GM21367 (cell line): ENCODE measurements around the gene CPHXL.

ENCODE experiments used
- ATAC-seq: cut with Tn5 transposase; IDR thresholded peaks from one replicate; pipeline ENCODE4 v1.9.1; 2021; ENCODE audit not compliant: unreplicated experiment

The CPHXL gene

DNA sequence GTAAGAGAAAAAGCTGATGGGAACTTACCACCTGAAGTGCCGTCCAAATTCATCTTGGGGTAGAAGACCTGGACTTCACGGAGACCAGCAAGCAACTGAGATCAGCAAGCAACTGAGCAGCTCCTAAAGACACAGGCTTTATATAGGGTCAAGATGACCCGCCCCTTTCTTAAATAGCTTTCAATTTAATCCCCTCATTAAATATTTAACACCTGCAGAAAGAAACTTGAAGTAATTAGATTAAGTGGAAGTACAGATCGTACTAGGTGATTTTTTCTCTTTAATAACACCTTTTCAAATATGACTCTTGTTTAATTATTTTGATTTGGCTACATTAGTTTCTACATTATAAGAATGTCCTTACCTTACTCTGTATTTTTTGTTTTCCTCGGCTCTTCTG, at the start of gene CPHXL:
CPHXL (minus strand) TSS at position 101 of the 400 bp plus-strand sequence; CDS start at position 53, 48 bp downstream.
- ATAC-seq = no peak

DNA sequence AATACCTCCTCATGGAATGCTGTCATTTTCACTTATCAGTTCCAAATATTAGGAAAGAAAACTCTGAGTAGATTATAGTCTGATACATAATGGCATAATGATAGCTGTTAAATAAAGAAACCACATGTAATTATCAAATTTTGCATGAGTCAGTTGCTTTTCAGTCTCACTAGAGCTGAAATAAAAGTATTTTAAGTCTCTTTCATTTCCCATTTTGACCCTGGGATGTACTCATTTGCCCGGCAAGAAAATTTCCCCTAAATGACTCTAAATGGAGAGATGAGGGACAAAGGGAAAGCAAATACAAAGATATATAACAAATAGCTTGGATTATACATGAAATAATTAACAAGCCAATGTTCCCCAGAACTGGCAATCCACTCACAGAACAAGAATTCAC, 47.9 kb upstream of the CPHXL start:
- no peak for ATAC-seq

DNA sequence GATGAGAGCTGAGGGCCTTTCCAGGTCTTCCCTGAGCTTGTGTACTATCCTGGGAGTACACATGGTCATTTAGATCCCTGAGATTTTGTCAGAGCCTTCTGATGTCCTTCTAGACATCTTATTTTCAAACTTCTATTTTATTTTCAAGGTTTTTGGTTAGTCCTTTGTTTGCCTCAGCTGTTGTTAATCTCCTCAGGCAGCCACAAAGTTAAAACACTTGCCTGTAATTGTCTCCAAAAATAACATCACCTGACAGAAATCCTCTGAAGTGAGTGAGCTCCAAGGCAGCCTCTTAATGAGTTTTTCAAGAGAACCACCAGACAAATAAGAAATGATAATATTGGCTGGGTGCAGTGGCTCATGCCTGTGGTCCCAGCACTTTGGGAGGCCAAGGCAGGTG, 43.8 kb upstream of the CPHXL start:
- ATAC-seq = no peak

DNA sequence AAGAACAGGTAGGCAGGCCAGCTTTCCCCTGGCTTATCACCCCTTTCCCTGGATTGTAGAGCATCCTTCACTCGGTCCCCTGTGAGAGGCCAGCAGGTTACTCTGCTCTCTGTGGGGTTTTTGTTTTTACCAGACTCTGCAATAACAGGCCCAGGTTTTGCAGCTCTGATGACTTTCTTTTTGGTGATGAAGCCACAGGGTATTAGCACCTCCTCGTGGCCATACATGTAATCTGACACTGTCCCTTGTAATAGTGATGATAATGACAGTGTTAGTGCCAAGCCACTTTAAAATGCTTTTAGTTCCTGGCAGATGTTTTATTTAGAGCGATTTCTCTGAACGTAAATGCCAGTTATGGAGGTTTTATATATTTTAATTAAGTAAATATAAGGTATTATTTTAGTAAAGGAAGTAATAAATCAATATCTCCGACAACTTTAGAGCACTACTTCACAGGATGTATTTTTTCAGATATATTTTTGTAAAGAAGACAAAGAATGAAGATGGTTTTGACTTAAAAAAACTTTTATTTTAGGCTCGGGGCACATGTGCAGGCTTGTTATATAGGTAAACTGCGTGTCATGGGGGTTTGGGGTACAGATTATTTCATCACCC, 38.0 kb upstream of the CPHXL start:
- peak; percentile 88 for ATAC-seq

DNA sequence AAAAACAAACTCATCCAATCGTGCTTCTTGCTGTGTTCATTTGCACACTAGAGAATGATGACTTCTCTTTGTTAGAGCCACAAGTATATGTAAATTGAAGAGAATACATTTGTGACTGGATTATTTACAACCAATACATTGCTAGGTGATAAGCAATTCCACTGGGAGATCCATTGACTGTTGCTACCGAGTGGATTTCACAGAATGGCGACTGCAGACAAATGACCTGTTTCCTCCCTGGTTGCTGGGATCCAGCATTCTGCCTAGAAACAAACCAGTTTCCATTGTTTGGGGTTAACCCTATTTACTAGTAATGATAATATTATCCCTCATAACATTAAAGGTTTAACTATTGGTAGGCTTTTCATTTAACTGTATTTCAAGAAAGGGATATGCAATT, 36.9 kb upstream of the CPHXL start:
- ATAC-seq = no peak

DNA sequence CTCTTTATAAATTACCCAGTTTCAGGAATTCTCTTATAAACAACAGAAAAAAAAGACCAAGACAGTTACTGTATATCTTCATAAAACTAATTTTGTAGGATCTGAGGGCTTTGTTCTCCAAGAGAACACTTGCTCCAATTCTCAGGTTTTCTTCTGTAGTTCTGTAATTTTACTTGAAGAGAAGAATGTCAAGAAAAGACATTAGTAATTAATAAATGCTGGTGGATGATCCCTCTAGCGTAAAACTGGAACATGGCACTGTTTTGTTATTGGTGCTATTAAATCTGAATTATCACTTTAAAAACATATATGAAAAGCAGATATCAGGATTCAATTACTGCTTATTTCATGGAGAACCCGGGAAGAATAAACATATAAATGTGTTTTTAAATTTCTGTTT, 36.5 kb upstream of the CPHXL start:
- ATAC-seq = no peak

DNA sequence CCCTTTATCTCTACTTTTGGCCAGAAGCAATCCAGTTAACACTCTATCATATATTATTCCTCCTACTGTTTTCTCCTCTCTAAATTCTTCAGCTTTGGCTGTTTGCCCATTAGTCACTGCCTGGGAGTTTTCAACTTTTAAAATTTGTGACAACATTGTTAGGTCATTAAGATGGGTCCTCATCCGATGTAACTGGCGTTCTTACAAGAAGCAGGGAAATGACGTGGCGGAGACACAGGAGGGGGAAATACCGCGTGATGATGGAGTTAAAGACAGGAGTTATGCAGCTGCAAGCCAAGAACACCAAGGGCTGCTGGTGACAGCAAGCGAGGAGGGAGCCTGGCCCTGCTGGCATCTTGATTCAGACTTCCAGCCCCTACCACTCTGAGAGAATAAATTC, 34.8 kb upstream of the CPHXL start:
- peak; percentile 25 for ATAC-seq

DNA sequence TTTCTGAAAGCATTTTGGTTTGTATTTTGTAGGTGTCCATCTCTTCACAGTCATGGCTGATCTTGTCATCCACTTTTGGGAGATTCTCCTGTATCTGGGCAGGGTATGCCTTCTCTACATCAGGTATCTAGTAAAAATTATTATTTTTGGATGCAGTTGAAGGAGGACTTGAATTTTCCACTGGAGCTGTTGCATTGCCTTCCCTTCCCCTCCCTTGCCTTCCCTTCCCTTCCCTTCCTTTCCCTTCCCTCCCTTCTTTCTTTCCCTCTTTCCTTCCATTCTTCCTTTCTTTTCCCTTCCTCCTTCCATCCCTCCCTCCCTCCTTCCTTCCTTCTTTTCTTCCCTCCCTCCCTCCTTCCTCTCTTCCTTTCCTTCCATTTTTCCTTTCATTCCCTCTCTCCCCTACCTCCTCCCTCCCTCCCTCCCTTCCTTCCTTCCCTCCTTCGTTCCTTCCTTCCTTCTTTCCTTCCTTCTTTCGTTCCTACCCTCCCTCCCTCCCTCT, 33.8 kb upstream of the CPHXL start:
- no peak for ATAC-seq

DNA sequence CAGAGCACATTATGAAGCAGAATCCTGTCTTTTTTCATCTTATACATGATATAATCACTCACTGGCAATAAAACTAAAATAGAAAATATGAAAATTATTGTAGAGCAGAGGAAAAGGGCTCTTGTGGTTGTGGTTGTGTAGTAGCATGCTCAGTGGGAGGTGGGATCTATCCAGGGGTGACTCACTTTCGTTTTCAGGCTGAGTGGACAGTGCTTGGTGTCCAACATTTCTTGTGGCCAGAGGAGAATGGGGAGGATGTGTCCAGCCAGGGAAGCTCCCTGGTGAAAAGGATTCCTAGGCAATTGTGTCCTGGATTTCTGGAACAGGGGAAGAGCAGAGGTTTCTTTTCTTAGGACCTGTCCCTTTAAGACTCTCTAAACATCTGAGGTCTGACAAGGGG, 31.9 kb upstream of the CPHXL start:
- no peak for ATAC-seq

DNA sequence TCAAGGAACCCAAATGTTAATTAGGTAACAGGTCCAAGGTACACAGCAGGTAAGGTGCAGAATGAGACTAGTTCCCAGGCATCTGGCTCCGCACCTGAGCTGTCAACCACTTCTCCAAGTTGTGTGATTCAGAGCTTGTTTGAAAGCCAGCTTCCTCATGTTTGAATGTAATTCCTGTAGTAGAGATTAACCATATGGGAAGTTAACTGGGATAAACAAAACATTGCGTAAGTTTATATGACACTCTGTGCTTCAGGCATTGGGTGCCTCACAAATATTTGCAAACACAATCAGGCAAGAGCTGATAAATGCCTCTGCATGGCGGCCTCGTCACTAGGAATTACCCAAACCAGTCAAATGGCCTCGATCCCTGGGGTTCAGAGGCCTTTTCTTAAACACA, 27.9 kb upstream of the CPHXL start:
- ATAC-seq = no peak

DNA sequence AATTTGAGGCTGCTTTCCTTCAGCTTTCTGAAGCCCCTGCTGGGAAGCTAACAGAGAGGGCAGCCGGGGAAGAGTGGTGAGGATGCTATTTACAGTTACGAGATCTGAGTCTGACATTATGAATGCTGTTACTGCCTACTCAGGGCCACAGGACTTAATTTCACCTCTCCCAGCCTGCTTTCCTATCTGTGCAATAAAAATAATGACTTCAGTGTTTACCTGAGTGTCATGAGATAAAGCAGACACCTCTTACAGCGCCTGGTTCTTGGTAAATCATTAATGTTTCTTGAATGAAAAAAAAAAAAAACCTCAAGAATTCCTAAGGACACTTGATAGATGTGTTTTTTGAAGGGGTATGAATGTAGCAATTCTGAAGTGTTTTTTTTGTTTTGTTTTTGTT, 24.2 kb upstream of the CPHXL start:
- no peak for ATAC-seq

DNA sequence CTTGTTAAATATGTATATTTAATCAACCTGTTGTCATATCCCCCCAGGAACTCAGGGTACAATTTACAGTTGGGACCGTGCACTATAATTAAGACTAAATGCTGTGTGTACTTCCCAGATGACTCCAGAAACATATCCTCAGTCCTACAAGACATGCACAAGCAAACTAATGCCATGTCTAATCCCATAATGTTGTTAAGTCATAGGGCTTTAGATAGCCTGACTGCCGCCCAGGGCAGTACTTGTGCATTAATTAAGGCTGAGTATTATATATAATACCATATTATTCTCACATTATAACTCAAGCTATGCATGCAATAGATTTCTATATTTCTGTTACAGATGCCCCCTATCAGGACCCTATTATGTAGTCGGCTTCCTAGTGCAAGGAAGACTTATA, 20.1 kb upstream of the CPHXL start:
- no peak for ATAC-seq

DNA sequence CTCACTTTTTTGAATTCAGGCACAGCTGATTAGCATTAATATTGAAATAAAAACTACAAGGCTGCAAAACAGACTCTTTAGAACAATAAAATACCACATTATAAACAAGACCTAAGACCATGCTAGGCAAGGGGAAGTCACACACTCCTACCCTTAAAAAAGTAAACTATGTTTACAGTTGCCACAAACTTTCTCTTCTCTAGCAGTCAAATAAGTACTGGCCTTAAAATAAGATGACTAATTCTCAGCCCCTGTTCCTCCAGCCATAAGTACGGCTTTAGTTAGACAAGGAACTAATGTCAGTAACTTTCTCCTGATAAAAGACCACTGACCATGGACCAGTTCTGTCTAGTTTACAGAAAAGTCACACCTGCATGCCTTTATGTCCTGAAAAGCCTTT, 19.5 kb upstream of the CPHXL start:
- no peak for ATAC-seq

DNA sequence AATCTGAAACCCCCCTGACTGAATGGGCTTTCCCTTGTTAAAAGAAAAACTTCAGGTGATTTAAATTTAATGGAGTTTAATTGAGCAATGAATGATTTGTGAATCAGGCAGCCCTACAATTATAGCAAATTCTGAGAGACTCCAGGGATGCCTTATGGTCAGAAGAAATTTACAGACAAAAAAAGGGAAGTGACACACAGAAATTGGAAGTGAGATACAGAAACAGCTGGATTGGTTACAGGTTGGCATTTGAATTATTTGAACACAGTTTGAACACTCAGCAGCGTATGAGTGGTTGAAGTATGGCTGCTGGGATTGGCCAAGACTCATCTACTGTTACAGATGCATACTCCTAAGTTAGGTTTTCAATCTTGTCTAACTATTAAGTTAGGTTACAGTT, 19.0 kb upstream of the CPHXL start:
- no peak for ATAC-seq

DNA sequence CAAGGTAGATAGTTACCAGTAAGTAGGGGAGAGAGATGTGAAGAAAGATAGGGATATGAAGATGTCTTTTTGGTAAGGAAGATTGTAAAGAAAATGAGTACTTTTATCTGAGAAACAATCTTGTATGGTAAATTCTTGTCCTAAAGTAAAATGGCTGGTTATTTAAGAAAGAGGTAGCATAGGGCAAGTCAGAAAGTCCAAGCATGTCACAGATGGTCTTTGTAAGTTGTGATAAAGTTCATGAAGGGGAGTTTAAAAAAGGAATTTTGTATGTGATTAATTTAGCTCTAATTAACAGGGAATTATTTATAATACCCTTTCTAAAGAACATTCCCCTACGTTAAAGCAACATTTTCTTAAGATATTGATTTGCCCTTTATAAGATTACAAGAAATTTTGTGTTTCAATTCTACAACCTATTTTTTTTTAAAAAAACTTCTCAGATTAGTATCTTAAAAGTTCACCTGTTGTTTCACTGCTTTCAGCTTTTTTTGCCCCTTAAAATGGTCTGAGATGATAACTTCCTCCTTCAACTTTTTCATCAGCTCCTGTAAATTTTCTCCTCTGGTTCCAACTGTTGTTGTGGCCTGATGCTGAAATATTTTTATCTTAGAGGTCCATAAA, 16.2 kb upstream of the CPHXL start:
- ATAC-seq = no peak

DNA sequence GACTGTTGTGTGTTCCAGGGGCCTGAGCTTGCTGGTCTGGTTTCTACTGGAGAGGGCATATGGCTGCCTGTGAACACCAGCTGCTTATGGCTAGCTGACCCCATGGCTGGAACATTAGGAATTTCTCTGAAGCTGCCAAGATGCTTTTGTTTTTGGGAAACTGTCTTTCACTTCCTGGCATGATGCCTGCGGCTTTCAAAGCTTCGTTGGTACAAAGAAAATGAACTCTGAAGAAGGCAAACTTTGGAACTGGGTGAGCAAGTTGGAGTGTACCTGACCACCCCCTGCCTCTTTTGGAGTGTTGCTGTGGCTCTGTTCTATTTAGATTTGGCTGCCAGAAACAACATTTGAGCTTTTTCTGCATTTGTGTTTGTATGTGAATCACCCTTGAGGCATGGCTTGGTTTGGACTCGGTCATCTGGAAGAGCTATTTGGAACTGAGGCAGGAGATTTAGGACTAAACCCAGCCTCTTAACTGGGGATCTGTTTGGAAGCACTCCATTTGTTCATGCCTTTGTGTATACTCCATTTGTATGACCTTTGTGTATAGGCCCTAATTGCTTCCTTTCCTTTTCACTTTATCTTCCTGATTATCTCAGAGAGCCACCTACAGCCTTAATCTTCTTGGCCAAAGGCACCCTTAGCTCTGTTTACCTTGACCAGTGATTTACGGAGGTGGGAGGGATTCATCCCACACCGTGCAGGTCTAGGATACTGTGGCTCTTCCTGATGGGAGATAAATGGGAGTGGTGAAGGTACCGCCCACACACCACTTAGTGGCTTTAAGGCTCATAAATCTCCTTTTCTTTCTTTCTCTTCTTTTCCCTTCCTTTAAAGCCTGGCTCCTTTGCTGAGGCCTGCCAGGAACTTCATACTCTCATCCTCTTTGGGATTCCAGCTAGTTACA, 7.3 kb upstream of the CPHXL start:
- no peak for ATAC-seq

DNA sequence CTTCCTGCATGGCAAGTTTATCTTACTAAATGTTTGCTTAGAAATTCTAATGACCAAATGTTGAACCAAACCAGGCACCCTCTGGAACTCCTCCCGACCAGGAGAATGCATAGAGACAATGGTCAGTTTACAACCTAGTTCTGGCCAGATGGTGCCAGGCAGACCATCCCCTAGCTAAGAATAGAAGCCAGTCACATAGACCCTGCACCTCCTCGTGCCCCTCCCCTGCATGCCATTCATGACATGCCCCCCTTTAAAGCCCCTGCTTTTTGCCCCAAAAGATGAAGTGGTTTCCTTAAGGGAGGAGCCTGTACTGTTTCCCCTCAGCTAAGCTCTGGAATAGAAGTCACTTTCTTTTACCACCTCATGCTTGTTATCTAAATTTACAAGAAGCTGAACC, 6.6 kb upstream of the CPHXL start:
- ATAC-seq = no peak

DNA sequence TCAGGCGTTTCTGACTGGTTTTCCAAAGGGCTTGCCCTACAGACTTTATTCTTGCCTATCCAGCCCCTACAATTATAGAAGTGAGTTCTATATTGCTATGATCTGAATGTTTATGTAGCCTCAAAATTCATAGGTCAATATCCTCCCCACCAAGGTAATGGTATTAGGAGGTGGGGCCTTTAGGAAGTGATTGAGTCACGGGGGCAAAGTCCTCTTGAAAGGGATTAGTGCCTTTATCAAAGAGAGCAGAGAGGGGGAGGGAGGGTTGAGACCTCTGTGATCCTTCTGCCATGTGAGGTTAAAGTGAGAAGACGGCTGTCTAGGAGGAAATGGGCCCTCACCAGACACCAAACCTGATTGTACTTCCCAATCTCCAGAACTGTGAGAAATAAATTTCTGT, 931 bp upstream of the CPHXL start:
- ATAC-seq = no peak

DNA sequence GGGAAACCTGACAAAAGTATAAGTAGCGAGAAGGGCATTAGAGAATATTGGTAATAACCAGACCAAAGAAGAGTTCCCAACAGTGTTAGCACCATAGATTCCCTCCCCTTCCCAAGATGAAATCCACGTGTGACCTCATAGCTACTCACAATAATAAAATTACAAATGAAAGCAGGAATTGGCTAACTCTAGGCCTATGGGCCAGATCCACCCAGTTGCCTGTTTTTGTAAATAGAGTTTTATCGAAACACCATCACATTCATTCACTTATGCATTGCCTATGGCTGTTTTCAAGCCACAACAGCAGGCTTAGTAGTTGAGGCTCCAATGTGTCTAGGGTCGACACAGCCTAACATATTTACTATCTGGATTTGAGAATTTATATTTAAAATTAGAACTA, 7.8 kb downstream of the CPHXL start:
- no peak for ATAC-seq

DNA sequence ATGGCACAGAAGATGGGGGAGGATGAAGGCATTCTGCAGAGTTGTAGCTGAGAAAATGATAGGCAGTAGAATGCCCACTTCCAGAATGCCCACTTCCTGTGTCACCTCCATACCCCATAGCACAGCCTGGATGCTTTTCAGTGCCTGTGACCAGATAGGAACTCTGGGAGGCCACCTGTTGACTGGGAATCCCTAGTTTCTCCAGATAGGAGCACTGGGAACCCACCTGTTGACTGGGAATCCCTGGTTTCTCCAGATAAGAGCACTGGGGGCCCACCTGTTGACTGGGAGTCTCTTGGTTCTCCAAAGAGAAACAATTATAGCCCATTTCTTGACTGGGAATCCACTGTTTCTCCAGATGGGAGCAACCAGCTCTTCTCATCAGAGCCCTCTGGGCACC, 11.6 kb downstream of the CPHXL start:
- no peak for ATAC-seq

DNA sequence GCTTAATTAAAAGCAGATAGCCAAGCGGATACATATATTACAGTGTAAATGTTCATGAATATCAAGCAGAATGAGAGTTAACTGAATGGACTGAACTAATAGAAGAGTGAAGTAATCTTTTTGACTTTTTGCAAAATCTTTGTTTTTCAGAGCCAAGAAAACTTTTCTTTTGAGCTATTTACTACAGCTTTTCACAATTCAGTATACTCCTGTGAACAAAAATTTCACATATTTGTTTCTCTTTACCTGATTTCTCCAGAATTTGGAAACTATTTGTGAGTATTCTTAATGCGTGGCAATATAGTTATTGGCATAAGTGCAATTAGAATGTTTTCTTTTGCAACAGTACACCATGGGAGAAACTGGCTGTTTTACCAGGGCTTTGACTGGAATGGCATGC, 15.9 kb downstream of the CPHXL start:
- ATAC-seq = no peak

DNA sequence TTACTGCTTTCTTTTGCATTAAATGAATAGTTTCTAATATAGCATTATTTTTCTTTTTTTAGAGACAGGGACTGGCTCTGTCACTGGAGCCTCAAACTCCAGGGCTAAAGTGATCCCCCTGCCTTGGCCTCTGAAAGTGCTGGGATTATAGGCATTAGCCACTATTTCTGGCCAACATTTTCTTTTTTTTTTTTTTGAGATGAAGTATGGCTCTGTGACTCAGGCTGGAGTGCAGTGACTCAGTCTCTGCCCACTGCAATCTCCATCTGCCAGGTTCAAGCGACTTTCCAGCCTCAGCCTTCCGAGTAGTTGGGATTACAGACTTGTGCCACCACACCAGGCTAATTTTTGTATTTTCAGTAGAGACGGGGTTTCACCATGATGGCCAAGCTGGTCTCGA, 23.0 kb downstream of the CPHXL start:
- ATAC-seq = no peak
